HEK293 (cell line): Measurements from ENCODE around the gene PIGBOS1.

ENCODE experiments used
- CTCF ChIA-PET: fragments of 350-600 bp; formaldehyde crosslinking; extraction: SDS; loops from one replicate; lab custom pipeline; 2021; ENCODE audit warnings: antibody characterized with exemption; lab: Yijun Ruan, JAX
- POLR2A ChIA-PET: fragments of 300-600 bp; formaldehyde crosslinking; extraction: SDS; loops from one replicate; lab custom pipeline; 2020; ENCODE audit warnings: antibody characterized with exemption, inconsistent platforms; lab: Yijun Ruan, JAX
- H3K27ac ChIP-seq: fragments of 200-500 bp; sonication (Bioruptor generic); 2 replicates; pipeline ENCODE4 v1.5.1; 2014; ENCODE audit warnings: low read depth, low read length, control low read depth, inconsistent platforms; ENCODE audit errors: extremely low read depth
- H3K36me3 ChIP-seq, 2 experiments: fragments of 200-500 bp in 1 of 2; sonication (Bioruptor generic) in 1 of 2; 1 replicate in 1 of 2; 2 replicates in 1 of 2; pipeline ENCODE4 v1.5.1; 2014 to 2017; ENCODE audit warnings: inconsistent platforms in 2 of 2, low read length in 2 of 2; ENCODE audit not compliant: control insufficient read depth in 2 of 2, insufficient read depth in 1 of 2
- H3K4me1 ChIP-seq: fragments of 200-500 bp; sonication (Bioruptor generic); 2 replicates; pipeline ENCODE4 v1.5.1; 2014; ENCODE audit warnings: mild to moderate bottlenecking, low read length, inconsistent platforms; ENCODE audit not compliant: control insufficient read depth, insufficient read depth
- H3K4me3 ChIP-seq: 2 replicates; pipeline ENCODE4 v1.5.1; 2011; ENCODE audit warnings: low read depth, mild to moderate bottlenecking, control low read depth, low read length, moderate library complexity
- H3K9me3 ChIP-seq: fragments of 200-500 bp; sonication (Bioruptor generic); 2 replicates; pipeline ENCODE4 v1.5.1; 2014; ENCODE audit warnings: low read depth, low read length, inconsistent platforms; ENCODE audit not compliant: control insufficient read depth, insufficient read depth
- ATF2 ChIP-seq: fragments of 450-650 bp; formaldehyde crosslinking; IDR thresholded peaks from 2 replicates; pipeline ENCODE4 v1.5.1; 2016; ENCODE audit warnings: missing biosample characterization, missing genetic modification characterization, low read depth
- FEZF1 ChIP-seq: fragments of 450-650 bp; formaldehyde crosslinking; IDR thresholded peaks from 2 replicates; pipeline ENCODE4 v1.5.1; 2016; ENCODE audit warnings: missing biosample characterization, missing genetic modification characterization
- IKZF3 ChIP-seq: fragments of 450-650 bp; IDR thresholded peaks from 2 replicates; pipeline ENCODE4 v1.5.0; 2018; ENCODE audit warnings: missing biosample characterization, mild to moderate bottlenecking, missing genetic modification characterization, moderate library complexity
- PRDM1 ChIP-seq: fragments of 450-650 bp; formaldehyde crosslinking; IDR thresholded peaks from 2 replicates; pipeline ENCODE4; 2016; ENCODE audit warnings: missing biosample characterization, missing genetic modification characterization
- PRDM2 ChIP-seq: fragments of 450-650 bp; formaldehyde crosslinking; IDR thresholded peaks from 2 replicates; pipeline ENCODE4 v1.5.1; 2016; ENCODE audit warnings: missing biosample characterization, missing genetic modification characterization, borderline replicate concordance
- REPIN1 ChIP-seq: fragments of 450-650 bp; formaldehyde crosslinking; IDR thresholded peaks from 2 replicates; pipeline ENCODE4 v1.5.1; 2017; ENCODE audit warnings: missing biosample characterization, missing genetic modification characterization, low read depth
- SP7 ChIP-seq: fragments of 450-650 bp; formaldehyde crosslinking; IDR thresholded peaks from 2 replicates; pipeline ENCODE4 v1.5.1; 2016; ENCODE audit warnings: missing biosample characterization, missing genetic modification characterization
- YY2 ChIP-seq: fragments of 450-650 bp; formaldehyde crosslinking; IDR thresholded peaks from 2 replicates; pipeline ENCODE4 v1.5.1; 2016; ENCODE audit warnings: missing biosample characterization, missing genetic modification characterization
- ZFHX2 ChIP-seq: fragments of 450-650 bp; formaldehyde crosslinking; conservative IDR thresholded peaks from 2 replicates; pipeline ENCODE4 v1.5.1; 2016; ENCODE audit warnings: missing biosample characterization, missing genetic modification characterization
- ZNF140 ChIP-seq: fragments of 450-650 bp; formaldehyde crosslinking; IDR thresholded peaks from 2 replicates; pipeline ENCODE4 v1.5.1; 2016; ENCODE audit warnings: missing biosample characterization, missing genetic modification characterization
- ZNF155 ChIP-seq: fragments of 450-650 bp; formaldehyde crosslinking; IDR thresholded peaks from 2 replicates; pipeline ENCODE4 v1.5.1; 2016; ENCODE audit warnings: missing biosample characterization, missing genetic modification characterization
- ZNF175 ChIP-seq: fragments of 450-650 bp; formaldehyde crosslinking; IDR thresholded peaks from 2 replicates; pipeline ENCODE4 v1.5.1; 2016; ENCODE audit warnings: missing biosample characterization, missing genetic modification characterization
- ZNF214 ChIP-seq: fragments of 450-650 bp; formaldehyde crosslinking; IDR thresholded peaks from 2 replicates; pipeline ENCODE4 v1.5.1; 2017; ENCODE audit warnings: missing biosample characterization, mild to moderate bottlenecking, missing genetic modification characterization, borderline replicate concordance
- ZNF335 ChIP-seq: fragments of 450-650 bp; formaldehyde crosslinking; conservative IDR thresholded peaks from 2 replicates; pipeline ENCODE4 v1.5.1; 2016; ENCODE audit warnings: missing biosample characterization, missing genetic modification characterization
- ZNF341 ChIP-seq: fragments of 450-650 bp; formaldehyde crosslinking; IDR thresholded peaks from 2 replicates; pipeline ENCODE4; 2016; ENCODE audit warnings: low read depth, missing biosample characterization, missing genetic modification characterization
- ZNF350 ChIP-seq: fragments of 450-650 bp; formaldehyde crosslinking; IDR thresholded peaks from 2 replicates; pipeline ENCODE4 v1.5.0; 2017; ENCODE audit warnings: missing biosample characterization, mild to moderate bottlenecking, missing genetic modification characterization
- ZNF366 ChIP-seq: fragments of 450-650 bp; formaldehyde crosslinking; conservative IDR thresholded peaks from 2 replicates; pipeline ENCODE4 v1.5.1; 2016; ENCODE audit warnings: missing biosample characterization, missing genetic modification characterization
- ZNF426 ChIP-seq: fragments of 450-650 bp; formaldehyde crosslinking; IDR thresholded peaks from 2 replicates; pipeline ENCODE4 v1.5.1; 2017; ENCODE audit warnings: missing biosample characterization, missing genetic modification characterization, mild to moderate bottlenecking, inconsistent platforms, moderate library complexity
- ZNF510 ChIP-seq: fragments of 450-650 bp; formaldehyde crosslinking; IDR thresholded peaks from 2 replicates; pipeline ENCODE4 v1.5.1; 2018; ENCODE audit warnings: mild to moderate bottlenecking, missing genetic modification characterization, missing biosample characterization; ENCODE audit not compliant: insufficient replicate concordance
- ZNF610 ChIP-seq: fragments of 450-650 bp; formaldehyde crosslinking; IDR thresholded peaks from 2 replicates; pipeline ENCODE4 v1.5.1; 2016; ENCODE audit warnings: missing biosample characterization, missing genetic modification characterization, borderline replicate concordance
- ZNF629 ChIP-seq: fragments of 450-650 bp; formaldehyde crosslinking; IDR thresholded peaks from 2 replicates; pipeline ENCODE4 v1.5.1; 2017; ENCODE audit warnings: missing biosample characterization, missing genetic modification characterization
- ZNF658 ChIP-seq: fragments of 450-650 bp; formaldehyde crosslinking; IDR thresholded peaks from 2 replicates; pipeline ENCODE4; 2016; ENCODE audit warnings: missing biosample characterization, missing genetic modification characterization
- ZNF660 ChIP-seq: fragments of 450-650 bp; IDR thresholded peaks from 2 replicates; pipeline ENCODE4 v1.5.1; 2018; ENCODE audit warnings: missing biosample characterization, mild to moderate bottlenecking, missing genetic modification characterization
- ZNF677 ChIP-seq: fragments of 450-650 bp; IDR thresholded peaks from 2 replicates; pipeline ENCODE4 v1.5.0; 2018; ENCODE audit warnings: missing biosample characterization, mild to moderate bottlenecking, missing genetic modification characterization, moderate library complexity
- ZNF692 ChIP-seq: fragments of 450-650 bp; formaldehyde crosslinking; IDR thresholded peaks from 2 replicates; pipeline ENCODE4 v1.5.1; 2016; ENCODE audit warnings: missing biosample characterization, missing genetic modification characterization
- ZNF843 ChIP-seq: fragments of 450-650 bp; formaldehyde crosslinking; IDR thresholded peaks from 2 replicates; pipeline ENCODE4 v1.5.1; 2016; ENCODE audit warnings: missing biosample characterization, missing genetic modification characterization
- TF ChIP-seq, protein P1 (sequence below): fragments of 450-650 bp; formaldehyde crosslinking; IDR thresholded peaks from 2 replicates; pipeline ENCODE4 v1.5.1; 2016; ENCODE audit warnings: missing biosample characterization, missing genetic modification characterization

The PIGBOS1 gene

DNA sequence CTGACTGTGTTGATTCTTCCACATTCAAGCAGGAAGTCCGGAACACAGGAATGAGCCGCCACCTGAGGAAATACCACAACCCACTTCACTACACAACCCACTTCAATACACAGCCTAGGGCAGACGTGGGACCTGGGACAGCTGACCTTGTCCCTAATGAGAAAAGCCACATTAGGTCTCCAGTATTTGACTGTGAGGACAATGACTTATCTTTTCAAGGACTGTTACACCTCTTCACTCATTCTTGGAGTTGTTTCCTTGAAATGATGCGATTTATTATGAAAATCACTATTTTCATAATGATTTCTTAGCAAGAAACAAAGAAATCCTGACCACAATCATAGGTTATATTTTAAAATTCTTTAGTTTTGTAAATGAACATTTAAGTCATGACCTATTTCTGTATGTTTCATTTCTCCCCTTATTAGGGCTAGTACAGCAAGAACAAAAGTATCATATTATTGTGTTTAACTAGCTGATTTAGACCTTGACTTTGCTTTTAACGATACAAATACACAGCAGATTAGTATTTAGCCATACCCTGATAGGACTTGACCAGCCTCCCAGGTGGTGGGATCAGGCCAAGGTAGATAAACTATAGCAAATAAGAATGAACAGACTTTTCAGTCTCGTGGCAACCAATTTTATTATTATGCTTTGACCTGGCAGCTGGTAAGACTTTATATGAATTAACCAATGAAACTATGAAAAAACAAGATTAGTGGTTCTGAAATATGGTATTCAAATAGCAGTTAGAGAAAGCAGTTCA lies 35.4 kb downstream of the PIGBOS1 start (continued):
- TF ChIP-seq PRDM2 (tag by site-specific recombination) (no peak), ZNF610 (no peak), ZNF350 (tag by site-specific recombination) (no peak), ZNF426 (tag by site-specific recombination) (no peak), ZFHX2 (tag by site-specific recombination) (no peak), ZNF140 (tag by site-specific recombination) (no peak), ZNF658 (tag by site-specific recombination) (no peak), ZNF843 (tag by site-specific recombination) (no peak), ZNF214 (tag by site-specific recombination) (no peak), ZNF366 (tag by site-specific recombination) (no peak), ZNF510 (no peak)
- TF ChIP-seq, protein P1, sequence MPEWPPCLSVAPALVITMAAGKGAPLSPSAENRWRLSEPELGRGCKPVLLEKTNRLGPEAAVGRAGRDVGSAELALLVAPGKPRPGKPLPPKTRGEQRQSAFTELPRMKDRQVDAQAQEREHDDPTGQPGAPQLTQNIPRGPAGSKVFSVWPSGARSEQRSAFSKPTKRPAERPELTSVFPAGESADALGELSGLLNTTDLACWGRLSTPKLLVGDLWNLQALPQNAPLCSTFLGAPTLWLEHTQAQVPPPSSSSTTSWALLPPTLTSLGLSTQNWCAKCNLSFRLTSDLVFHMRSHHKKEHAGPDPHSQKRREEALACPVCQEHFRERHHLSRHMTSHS (tag by site-specific recombination) = no peak

DNA sequence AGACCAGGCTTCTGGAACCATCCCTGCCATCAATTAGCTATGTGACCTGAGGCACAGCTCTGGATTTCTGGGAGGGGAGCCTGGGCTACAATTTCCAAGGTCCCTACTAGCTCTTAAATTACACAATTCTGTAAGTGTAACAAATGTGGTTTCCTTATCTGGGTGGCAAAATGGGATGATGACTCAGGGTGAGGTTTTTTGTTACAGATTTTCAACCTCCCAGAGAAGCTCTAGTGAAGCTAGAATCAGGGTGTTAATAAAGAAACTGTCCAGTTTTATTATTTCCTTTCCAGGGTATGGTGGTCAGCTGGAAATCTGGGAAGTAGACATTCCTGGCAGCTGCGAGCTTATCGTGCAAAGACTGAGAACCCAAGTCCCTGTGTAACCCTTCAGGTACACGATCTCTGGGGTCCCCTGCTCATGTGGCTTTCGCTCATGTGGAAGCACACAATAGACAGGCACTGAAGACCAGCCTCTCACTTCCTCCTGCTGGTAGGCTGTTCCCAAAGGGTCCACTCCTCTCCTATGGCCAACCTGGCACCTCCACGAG lies 36.6 kb downstream of the PIGBOS1 start:
- ChIA-PET CTCF (interaction anchor here (0.6 to 1.2 kb wide), 4 partner anchors 42 to 537 kb away, joined by 3 to 4 read pairs (median 3); no protein-coding TSS in a partner anchor), POLR2A (no interaction called here)
- H3K4me1 ChIP-seq = peaks cover 6% of the 10 kb centered on the region
- no peaks in the 10 kb centered on the region for H3K9me3 ChIP-seq
- no peaks in the 10 kb centered on the region for H3K36me3 ChIP-seq
- peak overlapping the region; percentile 11; the same call in 1 of the 2 replicates for H3K27ac ChIP-seq
- no peak overlapping the region for H3K4me3 ChIP-seq
- 0 out of 2 replicates have a peak, but pooled peaks have one; percentile 8 for TF ChIP-seq FEZF1 (tag by site-specific recombination)
- 0 out of 2 replicates have a peak, but pooled peaks have one; percentile 28 for TF ChIP-seq ZNF629
- no peak for TF ChIP-seq REPIN1
- 0 out of 2 replicates have a peak, but pooled peaks have one; percentile 39 for TF ChIP-seq ZNF660 (tag by site-specific recombination)
- TF ChIP-seq ATF2 (tag by site-specific recombination) = no peak
- no peak for TF ChIP-seq PRDM1 (tag by site-specific recombination)
- TF ChIP-seq ZNF677 (tag by site-specific recombination) = no peak
- no peak for TF ChIP-seq ZNF692 (tag by site-specific recombination)
- TF ChIP-seq SP7 (tag by site-specific recombination) = peak; percentile 53
- TF ChIP-seq IKZF3 (tag by site-specific recombination) = no peak
- no peak for TF ChIP-seq ZNF175
- no peak for TF ChIP-seq ZNF155 (tag by site-specific recombination)
- TF ChIP-seq YY2 (tag by site-specific recombination) = no peak
- TF ChIP-seq ZNF341 (tag by site-specific recombination) = 0 out of 2 replicates have a peak, but pooled peaks have one; percentile 18
- TF ChIP-seq ZNF335 = peak; percentile 50
